Ovary (tissue), 9 donors: ENCODE results near the gene TMED10. TPM values are rescaled to one million over a fixed set of nuclear protein-coding genes. Genes with fewer than 3 reads are reported as not detected.

Source experiments
- DNase-seq, 5 donors: peaks; one replicate each; pipeline ENCODE4 v3.0.0-alpha.2; 2019 to 2020
- H3K27ac ChIP-seq, 2 donors: fragments of 200-600 bp; one replicate each; pipeline versions ENCODE4 v1.5.1 to v1.8.0; 2019 to 2022
- H3K27me3 ChIP-seq: fragments of 200-600 bp; one replicate; pipeline ENCODE4 v1.8.0; 2022
- H3K36me3 ChIP-seq: fragments of 200-600 bp; sonication (generic); one replicate; pipeline ENCODE4 v1.5.1; 2019
- H3K4me1 ChIP-seq: one replicate; pipeline ENCODE4 v1.8.1; 2013; ENCODE audit warnings: mild to moderate bottlenecking, moderate library complexity; ENCODE audit not compliant: insufficient read depth
- H3K4me3 ChIP-seq: fragments of 200-600 bp; sonication (generic); one replicate; pipeline ENCODE4 v1.5.1; 2017
- H3K9me3 ChIP-seq, 2 donors: fragments of 200-600 bp in 1 of 2; sonication (generic) in 1 of 2; one replicate each; pipeline versions ENCODE4 v1.5.1 to v1.8.1; 2013 to 2019; ENCODE audit warnings: mild to moderate bottlenecking in 1 of 2, moderate library complexity in 1 of 2
- EP300 ChIP-seq: sonication (generic); formaldehyde crosslinking; IDR thresholded peaks from one replicate; pipeline ENCODE4 v1.6.1; 2017; ENCODE audit warnings: antibody characterized with exemption
- POLR2A ChIP-seq: fragments of 450-650 bp; IDR thresholded peaks from one replicate; pipeline ENCODE4 v1.6.1; 2017; ENCODE audit warnings: antibody characterized with exemption, mild to moderate bottlenecking, moderate library complexity
- WGBS, 3 donors: extraction: QIAGEN DNeasy Blood & Tissue Kit in 1 of 3; methylation state at CpG; one replicate each; pipeline versions ENCODE4 v1.1.5 to v1.1.7; 2013 to 2017; 5-methylcytosine and 5-hydroxymethylcytosine counted together
- intact Hi-C, 4 donors: fragments of 100-400 bp; cut with DNase I; formaldehyde crosslinking; loops; one replicate each; pipeline versions ENCODE4 v1.11.0 to v1.15.1; 2022 to 2023
- polyA plus RNA-seq, 2 donors: library from polyadenylated mRNA; stranded (reverse); fragments of 200-250 nt in 1 of 2; fragments of 350-450 nt in 1 of 2; fragmentation: Illumina TruSeq in 1 of 2; extraction: RNeasy Lipid Tissue Mini Kit (QIAGEN cat#74804) in 1 of 2; gene quantifications; one replicate each; pipeline ENCODE4 v1.2.3, GENCODE V29; 2013 to 2014
- total RNA-seq, 7 donors: library from RNA; depleted of rRNA in 2 of 7; stranded (reverse); fragments of >200 nt in 2 of 7; fragmentation: NEBNext Ultra II Directional in 3 of 7; extraction: Animal tissue kit (Norgen Biotek cat#: 25700) in 3 of 7; gene quantifications; one replicate each; pipeline versions ENCODE4 v1.1.0 to v1.2.4, GENCODE V29; 2016 to 2023
- TF ChIP-seq, protein P1 (sequence below), 3 donors: fragments of 450-650 bp in 2 of 3; fragments of 200-600 bp in 1 of 3; IDR thresholded peaks; one replicate each; pipeline versions ENCODE4 v1.5.1 to v1.8.0; 2016 to 2022; ENCODE audit warnings: antibody characterized with exemption in 3 of 3, mild to moderate bottlenecking in 1 of 3
- donor health status: DM: no; HTN: no; CAD: no; lungs with moderate emphysema.
- donor health status: DM: no; HTN: no; CAD: no.
- donor health status: Bipolar disorder and iron deficiency.
- donor health status: DM: yes; HTN: yes; CAD: no.
- donor health status: DM: no; HTN: no; CAD: no.
- donor health status: DM: yes; HTN: yes; CAD: no.

Gene TMED10
- total and polyA plus RNA-seq, 9 donors: 164 to 446 (median 287) TPM

- intact Hi-C loops: no loop called here
- whole genome bisulfite sequencing, 3 donors: 73 to 92% (median 82%) methylated on average over 2 of the region's 2 CpGs
Observed at GRCh38 chr14:75139185-75139584, 37.2 kb downstream of the TMED10 start.

GRCh38 chr14:75138492-75138891 is 37.9 kb downstream of the TMED10 start:
- Histone ChIP-seq H3K27me3 (no peaks in the 10 kb centered on the region), H3K9me3 (no peaks in the 10 kb centered on the region), H3K36me3 (no peaks in the 10 kb centered on the region), H3K27ac (no peak overlapping the region), H3K4me1 (no peaks in the 10 kb centered on the region), H3K4me3 (no peak overlapping the region)
- DNase-seq: no peak
- intact Hi-C loops: no loop called here
- WGBS, 3 donors: 41 to 56% (median 49%) methylated on average over 1 of the region's 1 CpG
- TF ChIP-seq POLR2A (no peak), EP300 (no peak)
- TF ChIP-seq, protein P1, sequence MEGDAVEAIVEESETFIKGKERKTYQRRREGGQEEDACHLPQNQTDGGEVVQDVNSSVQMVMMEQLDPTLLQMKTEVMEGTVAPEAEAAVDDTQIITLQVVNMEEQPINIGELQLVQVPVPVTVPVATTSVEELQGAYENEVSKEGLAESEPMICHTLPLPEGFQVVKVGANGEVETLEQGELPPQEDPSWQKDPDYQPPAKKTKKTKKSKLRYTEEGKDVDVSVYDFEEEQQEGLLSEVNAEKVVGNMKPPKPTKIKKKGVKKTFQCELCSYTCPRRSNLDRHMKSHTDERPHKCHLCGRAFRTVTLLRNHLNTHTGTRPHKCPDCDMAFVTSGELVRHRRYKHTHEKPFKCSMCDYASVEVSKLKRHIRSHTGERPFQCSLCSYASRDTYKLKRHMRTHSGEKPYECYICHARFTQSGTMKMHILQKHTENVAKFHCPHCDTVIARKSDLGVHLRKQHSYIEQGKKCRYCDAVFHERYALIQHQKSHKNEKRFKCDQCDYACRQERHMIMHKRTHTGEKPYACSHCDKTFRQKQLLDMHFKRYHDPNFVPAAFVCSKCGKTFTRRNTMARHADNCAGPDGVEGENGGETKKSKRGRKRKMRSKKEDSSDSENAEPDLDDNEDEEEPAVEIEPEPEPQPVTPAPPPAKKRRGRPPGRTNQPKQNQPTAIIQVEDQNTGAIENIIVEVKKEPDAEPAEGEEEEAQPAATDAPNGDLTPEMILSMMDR (IDR thresholded peaks at IDR 0.05): no peak

More at GRCh38 chr14:75139185-75139584, 37.2 kb downstream of the TMED10 start:
- no peak for DNase-seq
- Histone ChIP-seq H3K27me3 (no peaks in the 10 kb centered on the region), H3K4me3 (no peak overlapping the region), H3K9me3 (no peaks in the 10 kb centered on the region), H3K36me3 (no peaks in the 10 kb centered on the region), H3K4me1 (peaks cover 1% of the 10 kb centered on the region), H3K27ac (no peak overlapping the region)
- TF ChIP-seq POLR2A: no peak
- TF ChIP-seq, protein P1 (IDR thresholded peaks at IDR 0.05): no peak
- no peak for TF ChIP-seq EP300

- no peaks in the 10 kb centered on the region for H3K4me1 ChIP-seq
- H3K36me3 ChIP-seq: no peaks in the 10 kb centered on the region
- H3K4me3 ChIP-seq: no peak overlapping the region
- DNase-seq: no peak
- H3K27me3 ChIP-seq: no peaks in the 10 kb centered on the region
- no peaks in the 10 kb centered on the region for H3K9me3 ChIP-seq
- 75 to 79% (median 78%) methylated on average over 6 of the region's 6 CpGs for WGBS, 3 donors
- intact Hi-C loops: loop anchor here in 2 of 4 donors (5.0 kb wide), 1 partner anchor 168 kb away; no protein-coding TSS in a partner anchor
- no peak for TF ChIP-seq EP300
- TF ChIP-seq POLR2A: no peak
- TF ChIP-seq, protein P1 (IDR thresholded peaks at IDR 0.05): no peak
- H3K27ac ChIP-seq: no peak overlapping the region
Observed at GRCh38 chr14:75134644-75135043, 41.8 kb downstream of the TMED10 start.

DNA sequence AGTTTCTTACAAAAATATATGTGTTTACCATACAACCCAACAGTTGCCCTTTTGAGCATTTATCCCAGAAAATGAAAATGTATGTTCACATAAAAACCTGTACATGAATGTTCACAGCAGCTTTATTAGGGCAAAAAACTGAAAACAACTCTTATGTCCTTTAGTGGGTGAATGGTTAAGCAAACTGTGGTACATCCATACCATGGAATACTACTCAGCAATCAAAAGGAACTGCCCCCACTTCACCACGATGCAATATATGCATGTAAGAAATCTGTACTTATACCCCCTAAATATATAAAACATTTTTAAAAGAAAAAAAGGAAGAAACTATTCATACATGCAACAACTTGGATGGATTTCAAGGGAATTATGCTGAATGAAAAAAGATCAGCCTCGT is 42.8 kb downstream of the TMED10 start:
- no peaks in the 10 kb centered on the region for H3K9me3 ChIP-seq
- no peaks in the 10 kb centered on the region for H3K27me3 ChIP-seq
- TF ChIP-seq EP300 (no peak), POLR2A (no peak)
- TF ChIP-seq, protein P1 (IDR thresholded peaks at IDR 0.05): no peak
- 49 to 75% (median 49%) methylated on average over 2 of the region's 2 CpGs for WGBS, 3 donors
- DNase-seq: no peak
- intact Hi-C loops: loop anchor here (2.0 to 5.0 kb wide), 2 partner anchors 169 kb away; no protein-coding TSS in a partner anchor
- H3K4me3 ChIP-seq: no peak overlapping the region
- H3K4me1 ChIP-seq: no peaks in the 10 kb centered on the region
- no peak overlapping the region for H3K27ac ChIP-seq
- no peaks in the 10 kb centered on the region for H3K36me3 ChIP-seq
